PC-3 (cell line): Measurements from ENCODE around the gene ACLY. TPM values are rescaled to one million over a fixed set of nuclear protein-coding genes. Genes with fewer than 3 reads are reported as not detected.

Source experiments
- ATAC-seq: fragments of 200-7000 bp; cut with Tn5 transposase; 2 replicates; pipeline ENCODE4 v1.9.1; 2020; ENCODE audit warnings: mild to moderate bottlenecking, moderate library complexity
- BruUV-seq: library from RNA; stranded (reverse); fragments of 400-500 nt; replicated peaks from 2 replicates; lab custom pipeline; 2021; lab: Mats Ljungman, UMichigan
- CTCF ChIA-PET: fragments of 300-600 bp; sonication (Branson Sonifier 250); formaldehyde crosslinking; loops from one replicate; lab custom pipeline; 2022; ENCODE audit warnings: antibody characterized with exemption; lab: Charles Lee
- POLR2A ChIA-PET: fragments of 300-600 bp; sonication (Branson Sonifier 250); formaldehyde crosslinking; loops from one replicate; lab custom pipeline; 2022; ENCODE audit warnings: antibody characterized with exemption; ENCODE audit not compliant: unreplicated experiment; lab: Charles Lee
- DNase-seq: peaks from one replicate; pipeline ENCODE4 v3.0.0-alpha.2; 2015
- H2AFZ ChIP-seq: fragments of 300-600 bp; sonication (generic); 2 replicates; pipeline ENCODE4 v1.6.0; 2016; ENCODE audit warnings: antibody characterized with exemption, low read length
- H3F3A ChIP-seq: fragments of 300-600 bp; sonication (generic); one replicate; pipeline ENCODE4 v1.6.0; 2017; ENCODE audit warnings: antibody characterized with exemption, low read length, control low read depth, mild to moderate bottlenecking; ENCODE audit not compliant: unreplicated experiment
- H3K27ac ChIP-seq: fragments of 300-600 bp; sonication (generic); 2 replicates; pipeline ENCODE4 v1.5.1; 2016; ENCODE audit warnings: mild to moderate bottlenecking, low read length
- H3K27me3 ChIP-seq: fragments of 300-600 bp; sonication (generic); 2 replicates; pipeline ENCODE4 v1.6.1; 2016; ENCODE audit warnings: low read length, mixed read lengths
- H3K36me3 ChIP-seq: fragments of 300-600 bp; sonication (generic); 2 replicates; pipeline ENCODE4 v1.6.1; 2016; ENCODE audit warnings: low read depth, mixed run types, low read length, mixed read lengths
- H3K4me1 ChIP-seq: fragments of 300-600 bp; sonication (generic); 2 replicates; pipeline ENCODE4 v1.5.1; 2016; ENCODE audit warnings: low read length; ENCODE audit not compliant: insufficient read depth
- H3K4me2 ChIP-seq: fragments of 300-600 bp; sonication (generic); 2 replicates; pipeline ENCODE4 v1.6.0; 2016; ENCODE audit warnings: low read length
- H3K4me3 ChIP-seq: fragments of 300-600 bp; sonication (generic); 2 replicates; pipeline ENCODE4 v1.5.1; 2016; ENCODE audit warnings: mild to moderate bottlenecking, low read length, mixed read lengths
- H3K79me2 ChIP-seq: fragments of 300-600 bp; sonication (generic); 2 replicates; pipeline ENCODE4 v1.6.1; 2017; ENCODE audit warnings: low read length, mixed read lengths
- H3K9ac ChIP-seq: fragments of 300-600 bp; sonication (generic); 2 replicates; pipeline ENCODE4 v1.6.0; 2016; ENCODE audit warnings: mild to moderate bottlenecking, low read length
- H3K9me2 ChIP-seq: fragments of 300-600 bp; sonication (generic); replicated peaks from 2 replicates; pipeline ENCODE4 v1.6.1; 2016; ENCODE audit warnings: mixed run types, low read length, mixed read lengths
- H3K9me3 ChIP-seq: fragments of 300-600 bp; sonication (generic); 2 replicates; pipeline ENCODE4 v1.6.1; 2016; ENCODE audit warnings: low read length, mixed read lengths
- H4K20me1 ChIP-seq: fragments of 300-600 bp; sonication (generic); 2 replicates; pipeline ENCODE4 v1.6.1; 2016; ENCODE audit warnings: low read length, mixed read lengths
- EZH2 ChIP-seq: fragments of 300-600 bp; sonication (generic); IDR thresholded peaks from one replicate; pipeline ENCODE4 v1.6.1; 2017; ENCODE audit warnings: antibody characterized with exemption, mild to moderate bottlenecking, low read length; ENCODE audit not compliant: unreplicated experiment
- EZH2phosphoT487 ChIP-seq: fragments of 300-600 bp; sonication (generic); IDR thresholded peaks from 2 replicates; pipeline ENCODE4 v1.6.1; 2018; ENCODE audit warnings: mild to moderate bottlenecking, antibody characterized with exemption, low read length, borderline replicate concordance
- intact Hi-C: fragments of 100-400 bp; cut with micrococcal nuclease; formaldehyde crosslinking; loops from 2 replicates; pipeline ENCODE4 v1.9.0; 2023
- total RNA-seq: library from RNA; depleted of rRNA; stranded (reverse); fragments of >200 nt; gene quantifications from 2 replicates; pipeline ENCODE4 v1.2.3, GENCODE V29; 2014
- TF ChIP-seq, protein P1 (sequence below): fragments of 300-600 bp; sonication (generic); conservative IDR thresholded peaks from 2 replicates; pipeline ENCODE4 v1.5.1; 2017; ENCODE audit warnings: antibody characterized with exemption, low read depth, mild to moderate bottlenecking, low read length

The ACLY gene
- total RNA-seq, 1 experiment from 2014 or later: 114 TPM

DNA sequence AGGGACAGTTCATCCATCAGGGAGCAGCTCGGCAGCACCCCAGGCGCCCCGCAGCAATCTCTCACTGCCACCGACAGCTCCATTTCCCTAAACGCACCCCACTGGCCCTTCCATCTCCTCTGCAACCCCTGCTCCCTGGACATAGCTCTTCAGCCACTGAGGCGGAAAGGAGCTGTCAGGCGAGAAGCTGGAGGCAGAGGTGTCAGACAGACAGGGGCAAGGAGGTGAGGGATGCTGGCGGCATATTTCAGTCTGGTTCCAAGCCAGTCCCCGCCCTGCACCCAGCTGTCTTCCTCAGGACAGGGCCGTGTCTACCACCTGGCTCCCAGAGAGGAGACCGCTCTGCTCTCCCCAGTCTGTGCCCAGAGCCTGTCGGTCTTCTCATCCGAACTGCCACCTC, 9.7 kb downstream of the ACLY start:
- Histone ChIP-seq H3K27me3 (no peaks in the 10 kb centered on the region), H3K79me2 (peaks cover 30% of the 10 kb centered on the region), H3K4me3 (no peak overlapping the region), H3K9me2 (no peaks in the 10 kb centered on the region), H3K27ac (no peak overlapping the region), H3K4me2 (no peak overlapping the region), H3F3A (peaks cover 7% of the 10 kb centered on the region), H3K36me3 (peaks cover 47% of the 10 kb centered on the region), H2AFZ (no peak overlapping the region), H3K9ac (no peak overlapping the region), H3K4me1 (peaks cover 30% of the 10 kb centered on the region), H4K20me1 (peaks cover 12% of the 10 kb centered on the region; the same call in 1 of the 2 replicates), H3K9me3 (no peaks in the 10 kb centered on the region)
- no TSS peak for BruUV-seq
- TF ChIP-seq EZH2phosphoT487: no peak
- TF ChIP-seq, protein P1, sequence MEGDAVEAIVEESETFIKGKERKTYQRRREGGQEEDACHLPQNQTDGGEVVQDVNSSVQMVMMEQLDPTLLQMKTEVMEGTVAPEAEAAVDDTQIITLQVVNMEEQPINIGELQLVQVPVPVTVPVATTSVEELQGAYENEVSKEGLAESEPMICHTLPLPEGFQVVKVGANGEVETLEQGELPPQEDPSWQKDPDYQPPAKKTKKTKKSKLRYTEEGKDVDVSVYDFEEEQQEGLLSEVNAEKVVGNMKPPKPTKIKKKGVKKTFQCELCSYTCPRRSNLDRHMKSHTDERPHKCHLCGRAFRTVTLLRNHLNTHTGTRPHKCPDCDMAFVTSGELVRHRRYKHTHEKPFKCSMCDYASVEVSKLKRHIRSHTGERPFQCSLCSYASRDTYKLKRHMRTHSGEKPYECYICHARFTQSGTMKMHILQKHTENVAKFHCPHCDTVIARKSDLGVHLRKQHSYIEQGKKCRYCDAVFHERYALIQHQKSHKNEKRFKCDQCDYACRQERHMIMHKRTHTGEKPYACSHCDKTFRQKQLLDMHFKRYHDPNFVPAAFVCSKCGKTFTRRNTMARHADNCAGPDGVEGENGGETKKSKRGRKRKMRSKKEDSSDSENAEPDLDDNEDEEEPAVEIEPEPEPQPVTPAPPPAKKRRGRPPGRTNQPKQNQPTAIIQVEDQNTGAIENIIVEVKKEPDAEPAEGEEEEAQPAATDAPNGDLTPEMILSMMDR: no peak
- TF ChIP-seq EZH2: no peak
- intact Hi-C loops: no loop called here
- DNase-seq (no peak), ATAC-seq (no peak)
- CTCF ChIA-PET: no interaction called here
- POLR2A ChIA-PET: interaction anchor here (0.6 kb wide), 1 partner anchor 15 kb away, joined by 3 read pairs; no protein-coding TSS in a partner anchor

DNA sequence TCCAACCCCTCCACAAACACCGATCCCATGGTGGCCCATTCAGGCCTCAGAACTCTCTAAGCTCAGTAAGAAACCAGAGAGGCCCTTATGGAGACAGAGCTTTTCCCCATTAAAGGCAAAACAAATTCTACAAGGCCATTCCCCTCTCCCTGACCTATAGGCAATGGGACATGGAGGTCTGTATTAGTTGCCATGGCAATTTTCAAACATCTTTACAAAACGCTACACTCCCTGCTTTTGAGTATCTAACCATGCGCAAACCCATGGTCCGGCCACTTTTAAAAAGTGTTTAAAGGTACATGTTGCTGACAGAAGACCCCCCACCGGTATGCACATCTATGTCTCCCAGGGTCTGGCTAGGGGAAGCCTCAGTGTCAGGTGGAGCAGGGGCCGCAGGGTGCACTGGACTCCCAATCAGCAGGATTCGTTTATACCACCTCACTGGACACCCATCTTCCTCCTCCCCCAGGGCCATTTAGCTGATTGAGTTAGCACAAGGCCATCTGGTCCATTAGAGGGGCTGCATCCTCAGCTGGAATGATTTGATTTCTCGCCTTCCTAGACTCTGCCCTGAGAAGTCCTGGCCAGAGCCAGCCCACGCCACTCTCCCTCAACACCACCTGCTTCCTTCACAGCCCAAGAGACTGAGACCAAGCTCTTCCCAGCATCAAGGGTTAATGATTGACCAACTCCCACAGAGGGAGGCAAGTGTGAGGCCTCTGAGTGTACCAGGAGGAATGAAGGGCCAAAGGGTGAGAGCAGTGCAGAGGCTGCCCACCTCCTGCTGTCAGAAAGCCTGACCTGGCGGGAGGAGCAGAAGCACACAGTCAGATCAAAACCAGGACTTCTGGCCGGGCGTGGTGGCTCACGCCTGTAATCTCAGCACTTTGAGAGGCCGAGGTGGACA, 10.9 kb downstream of the ACLY start:
- Histone ChIP-seq H3K9me3 (no peaks in the 10 kb centered on the region), H3F3A (peaks cover 7% of the 10 kb centered on the region), H2AFZ (no peak overlapping the region), H4K20me1 (peaks cover 7% of the 10 kb centered on the region; the same call in 1 of the 2 replicates), H3K4me2 (no peak overlapping the region), H3K79me2 (peaks cover 18% of the 10 kb centered on the region), H3K4me3 (no peak overlapping the region), H3K9me2 (no peaks in the 10 kb centered on the region), H3K36me3 (peaks cover 46% of the 10 kb centered on the region), H3K27ac (no peak overlapping the region), H3K9ac (no peak overlapping the region), H3K27me3 (no peaks in the 10 kb centered on the region), H3K4me1 (peaks cover 30% of the 10 kb centered on the region)
- BruUV-seq: no TSS peak
- ChIA-PET POLR2A (no interaction called here), CTCF (interaction anchor here (0.6 kb wide), 1 partner anchor 107 kb away, joined by 8 read pairs; no protein-coding TSS in a partner anchor)
- ATAC-seq (no peak), DNase-seq (no peak)
- TF ChIP-seq EZH2 (no peak), EZH2phosphoT487 (no peak)
- TF ChIP-seq, protein P1: no peak
- intact Hi-C loops: no loop called here
